ENCODE measurements around the gene RALGAPA1. TPM values are rescaled to one million over a fixed set of nuclear protein-coding genes. Genes with fewer than 3 reads are reported as not detected.

The RALGAPA1 gene
- polyA plus RNA-seq, 1 of the 3 experiments (the other 2 are of a cell fraction): 3.6 TPM

- no peak for TF ChIP-seq RFX5 (IDR thresholded peaks at IDR 0.05; ENCODE audit: low read length)
- no peak for TF ChIP-seq NFIC (IDR thresholded peaks at IDR 0.05; ENCODE audit: borderline replicate concordance)
- peak overlapping the region in 1 of 2 experiments; percentile 39; a peak in 1 of 4 replicates for H3K27ac ChIP-seq (ENCODE audit: low read depth in 2 of 2, low read length in 1 of 2)
- CTCF ChIA-PET: no interaction called here
- no peaks in the 10 kb centered on the region for H3K9me2 ChIP-seq
- H3K79me2 ChIP-seq (ENCODE audit: insufficient read depth): no peaks in the 10 kb centered on the region
- no peaks in the 10 kb centered on the region for H3F3A ChIP-seq (replicated peaks; ENCODE audit: insufficient read depth)
- peaks cover 0 to 6% of the 10 kb centered on the region in 2 experiments; a peak in 2 of 4 replicates for H3K4me1 ChIP-seq (ENCODE audit: control insufficient read depth in 1 of 2, insufficient read depth in 2 of 2, low read depth in 1 of 2, low read length in 1 of 2)
- H3K27me3 ChIP-seq (ENCODE audit: insufficient read depth): no peaks in the 10 kb centered on the region
- H3K4me2 ChIP-seq: no peak overlapping the region
- no peaks in the 10 kb centered on the region for H4K20me1 ChIP-seq (ENCODE audit: insufficient read depth)
- H3K4me3 ChIP-seq (ENCODE audit: low read depth in 2 of 2, low read length in 1 of 2): no peak overlapping the region
- H3K36me3 ChIP-seq (replicated peaks in 1 of 2; ENCODE audit: control insufficient read depth in 1 of 2, insufficient read depth in 2 of 2, low read length in 1 of 2): peaks cover 0 to 5% of the 10 kb centered on the region in 2 experiments
- H3K9me3 ChIP-seq: no peaks in the 10 kb centered on the region
- no peak for DNase-seq
- POLR2A ChIA-PET: no interaction called here
- no peak overlapping the region for H2AFZ ChIP-seq (ENCODE audit: low read depth)
- no peak overlapping the region for H3K9ac ChIP-seq
Measured at GRCh38 chr14:35578639-35579038, 230.5 kb downstream of the RALGAPA1 start.

- no peaks in the 10 kb centered on the region for H3K9me3 ChIP-seq
- CTCF ChIA-PET: interaction anchor here (0.9 kb wide), 1 partner anchor 17 kb away, joined by 3 read pairs; no protein-coding TSS in a partner anchor
- H3K4me3 ChIP-seq (ENCODE audit: low read depth in 2 of 2, low read length in 1 of 2): no peak overlapping the region
- no peaks in the 10 kb centered on the region for H4K20me1 ChIP-seq (ENCODE audit: insufficient read depth)
- no peak for TF ChIP-seq USF2 (IDR thresholded peaks at IDR 0.05; ENCODE audit: borderline replicate concordance, low read depth, low read length)
- no peak for TF ChIP-seq GABPA (IDR thresholded peaks at IDR 0.05; ENCODE audit: low read depth)
- TF ChIP-seq FOXM1 (IDR thresholded peaks at IDR 0.05; ENCODE audit: low read depth): no peak
- TF ChIP-seq POLR2AphosphoS5 (IDR thresholded peaks at IDR 0.05; ENCODE audit: low read depth, low read length): no peak
- TF ChIP-seq NRF1 (IDR thresholded peaks at IDR 0.05; ENCODE audit: low read depth, low read length): no peak
- TF ChIP-seq RFX5 (IDR thresholded peaks at IDR 0.05; ENCODE audit: low read length): no peak
- no peak for TF ChIP-seq FOSL2 (IDR thresholded peaks at IDR 0.05; ENCODE audit: borderline replicate concordance, low read depth)
- no peak for TF ChIP-seq ELF1 (IDR thresholded peaks at IDR 0.05)
- no peak for TF ChIP-seq RAD21 (IDR thresholded peaks at IDR 0.05; ENCODE audit: low read length)
- no peak for TF ChIP-seq FOXJ3 (CRISPR knock-in tag; IDR thresholded peaks at IDR 0.05)
- TF ChIP-seq SMC3 (IDR thresholded peaks at IDR 0.05; ENCODE audit: low read depth, low read length): no peak
- TF ChIP-seq MEF2A (IDR thresholded peaks at IDR 0.05; ENCODE audit: borderline replicate concordance, low read depth): no peak
- no peaks in the 10 kb centered on the region for H3K9me2 ChIP-seq
- no peaks in the 10 kb centered on the region for H3K27me3 ChIP-seq (ENCODE audit: insufficient read depth)
- peak overlapping the region in 1 of 2 experiments; percentile 81; a peak in 2 of 4 replicates for H3K27ac ChIP-seq (ENCODE audit: low read depth in 2 of 2, low read length in 1 of 2)
- H3K4me2 ChIP-seq: no peak overlapping the region
- H3K9ac ChIP-seq: no peak overlapping the region
- WGBS (ENCODE audit: low lambda C conversion rate): 89% methylated on average over 2 of the region's 2 CpGs
- no peaks in the 10 kb centered on the region for H3K79me2 ChIP-seq (ENCODE audit: insufficient read depth)
- H3F3A ChIP-seq (replicated peaks; ENCODE audit: insufficient read depth): no peaks in the 10 kb centered on the region
- POLR2A ChIA-PET: no interaction called here
- H3K4me1 ChIP-seq (ENCODE audit: control insufficient read depth in 1 of 2, insufficient read depth in 2 of 2, low read depth in 1 of 2, low read length in 1 of 2): peaks cover 0 to 11% of the 10 kb centered on the region in 2 experiments; a peak in 2 of 4 replicates
- DNase-seq: no peak
- no peak overlapping the region for H2AFZ ChIP-seq (ENCODE audit: low read depth)
- H3K36me3 ChIP-seq (replicated peaks in 1 of 2; ENCODE audit: control insufficient read depth in 1 of 2, insufficient read depth in 2 of 2, low read length in 1 of 2): peaks cover 0 to 4% of the 10 kb centered on the region in 2 experiments
Measured at GRCh38 chr14:35578135-35578534, 231.0 kb downstream of the RALGAPA1 start.
